Thyroid gland (tissue), 4 donors: ENCODE results near the gene CLIC1. TPM values are rescaled to one million over a fixed set of nuclear protein-coding genes. Genes with fewer than 3 reads are reported as not detected.

ENCODE experiments used
- DNase-seq, 2 donors: peaks; one replicate each; pipeline ENCODE4 v3.0.0-alpha.2; 2019
- H3K27ac ChIP-seq, 3 donors: fragments of 200-600 bp; sonication (generic); 1 replicate in 2 of 3; 2 replicates in 1 of 3; pipeline ENCODE4 v1.5.1; 2016 to 2019; ENCODE audit warnings: mild to moderate bottlenecking in 1 of 3, moderate library complexity in 1 of 3
- H3K27me3 ChIP-seq: fragments of 200-600 bp; sonication (generic); one replicate; pipeline ENCODE4 v1.5.1; 2019
- H3K36me3 ChIP-seq, 2 donors: fragments of 200-600 bp; sonication (generic); one replicate each; pipeline ENCODE4 v1.5.1; 2016 to 2019
- H3K4me1 ChIP-seq, 2 donors: fragments of 200-600 bp; sonication (generic); one replicate each; pipeline ENCODE4 v1.5.1; 2017 to 2019
- H3K4me3 ChIP-seq, 3 donors: fragments of 200-600 bp; sonication (generic); replicated peaks in 1 of 3; 1 replicate in 2 of 3; 2 replicates in 1 of 3; pipeline ENCODE4 v1.5.1; 2016; ENCODE audit warnings: mild to moderate bottlenecking in 1 of 3
- H3K9me3 ChIP-seq: fragments of 200-600 bp; sonication (generic); one replicate; pipeline ENCODE4 v1.5.1; 2017
- CTCF ChIP-seq, 6 experiments: fragments of 200-600 bp in 3 of 6; fragments of 450-650 bp in 3 of 6; sonication (generic) in 3 of 6; IDR thresholded peaks; one replicate each; pipeline ENCODE4 v1.5.1; 2016 to 2019; ENCODE audit warnings: antibody characterized with exemption in 6 of 6, mild to moderate bottlenecking in 2 of 6, inconsistent platforms in 1 of 6, moderate library complexity in 1 of 6
- POLR2A ChIP-seq, 2 donors: fragments of 450-650 bp; IDR thresholded peaks; one replicate each; pipeline ENCODE4 v1.6.1; 2017; ENCODE audit warnings: antibody characterized with exemption in 2 of 2, mild to moderate bottlenecking in 2 of 2, moderate library complexity in 1 of 2
- WGBS, 2 donors: methylation state at CpG; one replicate each; pipeline ENCODE4 v1.1.5; 2017; 5-methylcytosine and 5-hydroxymethylcytosine counted together
- intact Hi-C: fragments of 100-400 bp; cut with DNase I; formaldehyde crosslinking; loops from one replicate; pipeline ENCODE4 v1.15.1; 2023
- total RNA-seq, 4 donors: library from RNA; depleted of rRNA; stranded (reverse); fragments of >200 nt; gene quantifications; one replicate each; pipeline ENCODE4 v1.2.3, GENCODE V29; 2016

CLIC1 gene
- total RNA-seq, 4 donors from 2014 or later: 222 to 314 (median 247) TPM

- no peaks in the 10 kb centered on the region for H3K9me3 ChIP-seq
- H3K27me3 ChIP-seq: no peaks in the 10 kb centered on the region
- no peaks in the 10 kb centered on the region for H3K4me1 ChIP-seq
- no peak overlapping the region for H3K27ac ChIP-seq
- H3K4me3 ChIP-seq: no peak overlapping the region
- intact Hi-C loops: no loop called here
- DNase-seq: no peak
- TF ChIP-seq CTCF (IDR thresholded peaks at IDR 0.05): no peak
- no peak for TF ChIP-seq POLR2A (IDR thresholded peaks at IDR 0.05)
- H3K36me3 ChIP-seq: no peaks in the 10 kb centered on the region
- WGBS, 2 donors: 89 to 91% methylated on average over 4 of the region's 4 CpGs
Measured at GRCh38 chr6:31764198-31764597, 27.9 kb upstream of the CLIC1 start.

DNA sequence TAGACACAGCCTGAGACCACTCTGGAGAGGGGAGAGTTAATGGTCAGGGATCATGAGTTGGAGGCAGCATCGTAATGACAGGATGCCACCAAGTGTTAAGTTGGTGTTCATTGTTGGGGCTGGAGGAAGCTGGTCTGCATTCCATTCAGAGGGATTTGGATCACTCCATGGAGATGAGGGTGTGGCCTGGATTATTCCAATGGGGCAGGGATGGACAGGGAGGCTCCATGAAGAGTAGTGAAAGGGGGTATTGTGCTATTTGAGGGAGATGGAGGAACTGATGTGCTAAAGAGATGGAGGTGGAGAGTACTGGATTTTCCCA lies 27.2 kb upstream of the CLIC1 start:
- H3K4me3 ChIP-seq: no peak overlapping the region
- WGBS, 2 donors: 26 to 33% methylated on average over 1 of the region's 1 CpG
- no peak for DNase-seq
- intact Hi-C loops: no loop called here
- no peaks in the 10 kb centered on the region for H3K27me3 ChIP-seq
- H3K4me1 ChIP-seq: no peaks in the 10 kb centered on the region
- H3K27ac ChIP-seq: no peak overlapping the region
- no peaks in the 10 kb centered on the region for H3K36me3 ChIP-seq
- TF ChIP-seq CTCF (IDR thresholded peaks at IDR 0.05): no peak
- no peak for TF ChIP-seq POLR2A (IDR thresholded peaks at IDR 0.05)
- no peaks in the 10 kb centered on the region for H3K9me3 ChIP-seq

GRCh38 chr6:31762878-31763618 lies 26.7 kb upstream of the CLIC1 start:
- TF ChIP-seq CTCF (IDR thresholded peaks at IDR 0.05): no peak
- no peak for TF ChIP-seq POLR2A (IDR thresholded peaks at IDR 0.05)
- Histone ChIP-seq H3K36me3 (no peaks in the 10 kb centered on the region), H3K9me3 (no peaks in the 10 kb centered on the region), H3K4me3 (no peak overlapping the region), H3K27ac (no peak overlapping the region), H3K4me1 (no peaks in the 10 kb centered on the region), H3K27me3 (no peaks in the 10 kb centered on the region)
- DNase-seq: no peak
- intact Hi-C loops: no loop called here
- 68 to 78% methylated on average over 4 to 5 of the region's 8 CpGs for WGBS, 2 donors

DNA sequence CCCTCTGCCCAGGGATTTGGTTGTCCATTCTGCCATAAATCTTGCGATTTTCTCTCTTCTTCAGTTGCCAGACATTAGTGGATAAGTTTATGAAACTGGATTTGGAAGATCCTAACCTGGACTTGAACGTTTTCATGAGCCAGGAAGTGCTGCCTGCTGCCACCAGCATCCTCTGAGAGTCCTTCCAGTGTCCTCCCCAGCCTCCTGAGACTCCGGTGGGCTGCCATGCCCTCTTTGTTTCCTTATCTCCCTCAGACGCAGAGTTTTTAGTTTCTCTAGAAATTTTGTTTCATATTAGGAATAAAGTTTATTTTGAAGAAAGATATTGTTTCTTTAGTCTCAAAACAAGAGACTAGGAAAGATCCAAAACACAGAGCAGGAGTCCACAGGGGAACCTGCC lies 26.0 kb upstream of the CLIC1 start, which contains the start of gene SAPCD1:
Gene SAPCD1, plus strand, starts transcription at position 301 of the 400 bp plus-strand sequence. CDS start 399 bp downstream, outside the sequence.
- Histone ChIP-seq H3K4me3 (no peak within 1 kb of the TSS), H3K36me3 (no peaks in the 10 kb centered on the region), H3K27me3 (no peaks in the 10 kb centered on the region), H3K27ac (no peak within 1 kb of the TSS), H3K9me3 (no peaks in the 10 kb centered on the region), H3K4me1 (no peaks in the 10 kb centered on the region)
- TF ChIP-seq POLR2A (IDR thresholded peaks at IDR 0.05) (no peak), CTCF (IDR thresholded peaks at IDR 0.05) (no peak)
- intact Hi-C loops: no loop called here
- no peak for DNase-seq
- 75 to 78% methylated on average over 4 of the region's 4 CpGs for WGBS, 2 donors

- no peak for TF ChIP-seq CTCF (IDR thresholded peaks at IDR 0.05)
- TF ChIP-seq POLR2A (IDR thresholded peaks at IDR 0.05): no peak
- 95 to 96% methylated on average over 7 to 8 of the region's 8 CpGs for WGBS, 2 donors
- intact Hi-C loops: no loop called here
Measured at GRCh38 chr6:31761343-31761742, 25.0 kb upstream of the CLIC1 start.

More at GRCh38 chr6:31761343-31761742, 25.0 kb upstream of the CLIC1 start:
- no peaks in the 10 kb centered on the region for H3K9me3 ChIP-seq
- H3K4me1 ChIP-seq: no peaks in the 10 kb centered on the region
- H3K27me3 ChIP-seq: no peaks in the 10 kb centered on the region
- no peak for DNase-seq
- H3K36me3 ChIP-seq: no peaks in the 10 kb centered on the region
- no peak overlapping the region for H3K4me3 ChIP-seq
- H3K27ac ChIP-seq: no peak overlapping the region
